GM18502 (cell line): ENCODE results near the gene KLF11.

Source experiments
- ATAC-seq: cut with Tn5 transposase; IDR thresholded peaks from one replicate; pipeline ENCODE4 v1.9.1; 2021; ENCODE audit warnings: mild to moderate bottlenecking; ENCODE audit not compliant: unreplicated experiment, poor library complexity

The KLF11 gene

GRCh38 chr2:10039658-10040410 is 3.5 kb upstream of the KLF11 start:
- no peak for ATAC-seq

GRCh38 chr2:10041711-10042110 is 1.6 kb upstream of the KLF11 start:
- ATAC-seq, result no peak

GRCh38 chr2:10042301-10043161 is 819 bp upstream of the KLF11 start:
- no peak for ATAC-seq

- ATAC-seq, result peak; percentile 61
Measured at GRCh38 chr2:10043906-10044601, 704 bp downstream of the KLF11 start.

GRCh38 chr2:10045561-10046355 is 2.4 kb downstream of the KLF11 start:
- ATAC-seq, result no peak

GRCh38 chr2:10046931-10047330 is 3.6 kb downstream of the KLF11 start:
- ATAC-seq, result no peak

- ATAC-seq, result no peak
Measured at GRCh38 chr2:10047616-10048500, 4.5 kb downstream of the KLF11 start.

GRCh38 chr2:10048501-10049171 is 5.3 kb downstream of the KLF11 start:
- ATAC-seq, result no peak

GRCh38 chr2:10052216-10052615 is 8.9 kb downstream of the KLF11 start:
- no peak for ATAC-seq

- ATAC-seq, result no peak
Measured at GRCh38 chr2:10053351-10053750, 10.0 kb downstream of the KLF11 start.

GRCh38 chr2:10054424-10054823 is 11.1 kb downstream of the KLF11 start:
- ATAC-seq, result no peak

- ATAC-seq, result no peak
Measured at GRCh38 chr2:10054976-10055375, 11.6 kb downstream of the KLF11 start.

- no peak for ATAC-seq
Measured at GRCh38 chr2:10056439-10056838, 13.1 kb downstream of the KLF11 start.

GRCh38 chr2:10057231-10058107 is 14.1 kb downstream of the KLF11 start:
- peak; percentile 53 for ATAC-seq

GRCh38 chr2:10058251-10059015 is 15.1 kb downstream of the KLF11 start:
- no peak for ATAC-seq

- ATAC-seq, result no peak
Measured at GRCh38 chr2:10059016-10059351, 15.6 kb downstream of the KLF11 start.
